A549 (cell line): Measurements from ENCODE around the gene SRGAP3.

ENCODE experiments used
- PHF8 ChIP-seq: fragments of 200-600 bp; sonication (generic); IDR thresholded peaks from 2 replicates; pipeline ENCODE4 v1.6.1; 2016; ENCODE audit warnings: low read depth, mild to moderate bottlenecking, antibody characterized with exemption, moderate library complexity, borderline replicate concordance
- TF ChIP-seq, protein P1 (sequence below): fragments of >200 bp; sonication (Bioruptor Twin); formaldehyde crosslinking; IDR thresholded peaks from 3 replicates; pipeline ENCODE4 v1.5.1; 2016
- TF ChIP-seq, protein P2 (sequence below): IDR thresholded peaks from 2 replicates; pipeline ENCODE4 v1.6.1; 2012

DNA sequence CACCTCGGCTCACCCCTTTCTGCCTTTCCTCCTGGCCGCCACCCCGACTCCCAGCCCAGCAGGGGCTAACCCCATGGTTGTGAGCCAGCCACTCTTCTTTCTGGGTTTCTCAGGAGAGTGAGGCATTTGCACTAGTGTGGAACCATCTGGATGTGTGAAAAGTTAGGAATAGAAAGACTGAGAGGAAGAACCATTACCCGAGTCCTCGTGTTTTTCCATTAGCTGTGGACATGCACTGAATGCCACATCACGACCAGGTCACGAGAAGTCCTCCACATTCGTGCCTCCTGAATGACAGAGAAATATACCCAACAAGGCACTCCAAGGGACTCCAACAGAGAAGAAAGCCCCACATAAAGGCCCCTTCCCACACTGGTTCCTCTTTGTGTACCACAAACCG is 268.1 kb downstream of the SRGAP3 start:
- TF ChIP-seq PHF8 = no peak
- TF ChIP-seq, protein P1, sequence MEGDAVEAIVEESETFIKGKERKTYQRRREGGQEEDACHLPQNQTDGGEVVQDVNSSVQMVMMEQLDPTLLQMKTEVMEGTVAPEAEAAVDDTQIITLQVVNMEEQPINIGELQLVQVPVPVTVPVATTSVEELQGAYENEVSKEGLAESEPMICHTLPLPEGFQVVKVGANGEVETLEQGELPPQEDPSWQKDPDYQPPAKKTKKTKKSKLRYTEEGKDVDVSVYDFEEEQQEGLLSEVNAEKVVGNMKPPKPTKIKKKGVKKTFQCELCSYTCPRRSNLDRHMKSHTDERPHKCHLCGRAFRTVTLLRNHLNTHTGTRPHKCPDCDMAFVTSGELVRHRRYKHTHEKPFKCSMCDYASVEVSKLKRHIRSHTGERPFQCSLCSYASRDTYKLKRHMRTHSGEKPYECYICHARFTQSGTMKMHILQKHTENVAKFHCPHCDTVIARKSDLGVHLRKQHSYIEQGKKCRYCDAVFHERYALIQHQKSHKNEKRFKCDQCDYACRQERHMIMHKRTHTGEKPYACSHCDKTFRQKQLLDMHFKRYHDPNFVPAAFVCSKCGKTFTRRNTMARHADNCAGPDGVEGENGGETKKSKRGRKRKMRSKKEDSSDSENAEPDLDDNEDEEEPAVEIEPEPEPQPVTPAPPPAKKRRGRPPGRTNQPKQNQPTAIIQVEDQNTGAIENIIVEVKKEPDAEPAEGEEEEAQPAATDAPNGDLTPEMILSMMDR = no peak
- TF ChIP-seq, protein P2, sequence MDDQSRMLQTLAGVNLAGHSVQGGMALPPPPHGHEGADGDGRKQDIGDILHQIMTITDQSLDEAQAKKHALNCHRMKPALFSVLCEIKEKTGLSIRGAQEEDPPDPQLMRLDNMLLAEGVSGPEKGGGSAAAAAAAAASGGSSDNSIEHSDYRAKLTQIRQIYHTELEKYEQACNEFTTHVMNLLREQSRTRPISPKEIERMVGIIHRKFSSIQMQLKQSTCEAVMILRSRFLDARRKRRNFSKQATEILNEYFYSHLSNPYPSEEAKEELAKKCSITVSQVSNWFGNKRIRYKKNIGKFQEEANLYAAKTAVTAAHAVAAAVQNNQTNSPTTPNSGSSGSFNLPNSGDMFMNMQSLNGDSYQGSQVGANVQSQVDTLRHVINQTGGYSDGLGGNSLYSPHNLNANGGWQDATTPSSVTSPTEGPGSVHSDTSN = no peak
